ENCODE data around the gene ZNF524. TPM values are rescaled to one million over a fixed set of nuclear protein-coding genes. Genes with fewer than 3 reads are reported as not detected.
A peak's percentile ranks its signal among the peaks of the same experiment; 100 is the strongest.

The ZNF524 gene
- total and polyA plus RNA-seq, 7 donors = 24.5 to 49.2 (median 37.1) TPM

DNA sequence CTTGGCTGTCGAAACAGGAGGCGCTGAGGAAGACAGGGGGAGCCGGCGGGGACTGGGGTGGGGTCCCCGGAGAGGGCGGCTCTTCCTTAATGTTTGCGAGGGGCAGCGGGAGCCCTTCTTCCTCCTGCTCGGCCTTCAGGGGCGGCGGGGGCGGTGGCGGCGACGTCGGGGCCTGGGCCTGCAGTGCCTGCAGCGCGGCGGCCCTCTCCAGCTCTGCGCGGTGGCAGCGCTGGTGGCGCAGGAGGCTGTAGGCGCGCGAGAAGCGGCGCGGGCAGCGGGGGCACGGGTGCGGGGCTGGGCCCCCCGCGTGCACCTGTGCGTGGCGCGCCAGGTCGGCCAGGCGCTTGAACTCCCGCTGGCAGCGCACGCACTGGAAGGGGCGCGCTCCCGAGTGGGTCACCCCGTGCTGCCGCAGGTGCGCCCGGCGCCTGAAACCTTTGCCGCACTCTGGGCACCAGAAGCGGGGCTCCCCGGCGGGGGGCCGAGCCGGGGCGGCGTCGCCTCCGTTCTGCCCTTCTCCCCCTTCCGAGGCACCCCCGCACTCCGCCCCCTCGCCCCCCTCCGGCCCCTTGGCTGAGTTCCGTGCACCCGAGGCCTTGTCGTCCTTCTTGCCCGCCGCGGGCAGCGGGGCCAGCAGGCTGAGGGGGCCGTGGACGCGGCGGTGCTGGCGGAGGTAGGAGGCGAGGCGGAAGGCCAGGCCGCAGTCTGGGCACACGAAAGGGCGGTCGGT is 21.9 kb upstream of the ZNF524 start:
- WGBS, 2 donors = 96% methylated on average over 83 of the region's 83 CpGs
- H3K4me1 ChIP-seq = peaks cover 0 to 25% (median 18%) of the 10 kb centered on the region in 4 donors
- TF ChIP-seq EP300 (IDR thresholded peaks at IDR 0.05) = no peak
- TF ChIP-seq POLR2A (IDR thresholded peaks at IDR 0.05) = no peak
- no peak for TF ChIP-seq POLR2AphosphoS5 (IDR thresholded peaks at IDR 0.05)
- TF ChIP-seq, protein P1, sequence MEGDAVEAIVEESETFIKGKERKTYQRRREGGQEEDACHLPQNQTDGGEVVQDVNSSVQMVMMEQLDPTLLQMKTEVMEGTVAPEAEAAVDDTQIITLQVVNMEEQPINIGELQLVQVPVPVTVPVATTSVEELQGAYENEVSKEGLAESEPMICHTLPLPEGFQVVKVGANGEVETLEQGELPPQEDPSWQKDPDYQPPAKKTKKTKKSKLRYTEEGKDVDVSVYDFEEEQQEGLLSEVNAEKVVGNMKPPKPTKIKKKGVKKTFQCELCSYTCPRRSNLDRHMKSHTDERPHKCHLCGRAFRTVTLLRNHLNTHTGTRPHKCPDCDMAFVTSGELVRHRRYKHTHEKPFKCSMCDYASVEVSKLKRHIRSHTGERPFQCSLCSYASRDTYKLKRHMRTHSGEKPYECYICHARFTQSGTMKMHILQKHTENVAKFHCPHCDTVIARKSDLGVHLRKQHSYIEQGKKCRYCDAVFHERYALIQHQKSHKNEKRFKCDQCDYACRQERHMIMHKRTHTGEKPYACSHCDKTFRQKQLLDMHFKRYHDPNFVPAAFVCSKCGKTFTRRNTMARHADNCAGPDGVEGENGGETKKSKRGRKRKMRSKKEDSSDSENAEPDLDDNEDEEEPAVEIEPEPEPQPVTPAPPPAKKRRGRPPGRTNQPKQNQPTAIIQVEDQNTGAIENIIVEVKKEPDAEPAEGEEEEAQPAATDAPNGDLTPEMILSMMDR (IDR thresholded peaks at IDR 0.05) = no peak
- H3K9me3 ChIP-seq = no peaks in the 10 kb centered on the region
- peaks cover 0 to 25% (median 19%) of the 10 kb centered on the region in 4 donors for H3K36me3 ChIP-seq
- H3K27me3 ChIP-seq = no peaks in the 10 kb centered on the region
- DNase-seq = no peak
- no peak overlapping the region for H3K4me3 ChIP-seq
- no peak overlapping the region for H3K27ac ChIP-seq
- intact Hi-C loops (cut with DNase I) = no loop called here

DNA sequence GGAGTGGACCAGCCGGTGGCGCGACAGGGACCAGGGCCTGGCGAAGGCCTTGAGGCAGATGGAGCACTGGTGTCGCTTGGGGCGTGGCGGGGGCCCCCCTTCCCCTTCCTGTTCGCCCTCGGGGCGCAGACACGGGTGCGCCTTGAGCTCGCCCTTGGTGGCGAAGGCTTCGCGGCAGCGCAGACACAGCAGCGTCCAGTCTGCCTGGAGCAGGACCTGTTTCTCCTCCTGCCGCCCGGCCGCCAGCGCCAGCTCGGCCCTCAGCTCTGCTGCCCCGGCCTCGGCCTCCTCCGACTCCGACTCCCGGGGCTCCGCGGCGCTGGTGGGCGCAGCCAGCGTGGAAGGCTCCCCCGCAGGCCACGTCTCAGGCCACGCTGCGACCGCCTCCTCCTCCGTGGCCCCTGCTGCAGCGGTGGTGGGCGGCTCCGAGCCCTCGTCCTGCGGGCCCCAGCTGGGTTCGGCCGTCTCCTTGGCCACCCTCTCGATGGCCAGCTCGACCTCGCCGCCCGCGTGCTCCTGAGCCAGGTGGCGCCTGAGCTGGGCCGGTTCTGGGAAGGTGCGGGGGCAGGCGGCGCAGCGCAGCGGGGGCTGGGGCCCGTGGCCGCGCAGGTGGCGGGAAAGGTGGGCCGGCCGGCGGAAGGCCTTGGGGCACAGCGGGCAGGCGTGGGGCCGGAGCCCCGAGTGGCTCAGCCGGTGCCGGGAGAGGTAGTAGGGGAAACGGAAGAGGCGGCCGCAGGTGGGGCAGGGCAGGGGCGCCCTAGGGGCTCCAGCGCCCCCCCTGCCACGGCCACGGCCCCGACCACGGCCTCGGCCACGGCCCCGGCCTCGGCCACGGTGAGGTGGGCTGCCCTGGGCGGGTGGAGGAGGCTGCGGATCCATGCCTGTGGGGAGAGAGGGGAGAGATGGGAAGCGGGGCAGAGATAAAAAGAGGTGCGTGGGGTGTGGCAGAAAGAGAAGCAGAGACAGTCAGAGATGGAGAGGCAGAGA is 21.0 kb upstream of the ZNF524 start:
- intact Hi-C loops (cut with DNase I) = no loop called here
- H3K4me1 ChIP-seq = peaks cover 0 to 25% (median 18%) of the 10 kb centered on the region in 4 donors
- 95% methylated on average over 90 of the region's 90 CpGs for WGBS, 2 donors
- no peak for DNase-seq
- H3K9me3 ChIP-seq = no peaks in the 10 kb centered on the region
- peaks cover 0 to 25% (median 19%) of the 10 kb centered on the region in 4 donors for H3K36me3 ChIP-seq
- peak overlapping the region in 3 of 4 donors; percentile 86 to 94 (median 89) for H3K27ac ChIP-seq
- H3K4me3 ChIP-seq = peak overlapping the region in 2 of 4 donors; percentile 71 to 85
- no peaks in the 10 kb centered on the region for H3K27me3 ChIP-seq
- TF ChIP-seq EP300 (IDR thresholded peaks at IDR 0.05) (no peak), POLR2A (IDR thresholded peaks at IDR 0.05) (no peak), POLR2AphosphoS5 (IDR thresholded peaks at IDR 0.05) (no peak)
- TF ChIP-seq, protein P1 (IDR thresholded peaks at IDR 0.05) = no peak

DNA sequence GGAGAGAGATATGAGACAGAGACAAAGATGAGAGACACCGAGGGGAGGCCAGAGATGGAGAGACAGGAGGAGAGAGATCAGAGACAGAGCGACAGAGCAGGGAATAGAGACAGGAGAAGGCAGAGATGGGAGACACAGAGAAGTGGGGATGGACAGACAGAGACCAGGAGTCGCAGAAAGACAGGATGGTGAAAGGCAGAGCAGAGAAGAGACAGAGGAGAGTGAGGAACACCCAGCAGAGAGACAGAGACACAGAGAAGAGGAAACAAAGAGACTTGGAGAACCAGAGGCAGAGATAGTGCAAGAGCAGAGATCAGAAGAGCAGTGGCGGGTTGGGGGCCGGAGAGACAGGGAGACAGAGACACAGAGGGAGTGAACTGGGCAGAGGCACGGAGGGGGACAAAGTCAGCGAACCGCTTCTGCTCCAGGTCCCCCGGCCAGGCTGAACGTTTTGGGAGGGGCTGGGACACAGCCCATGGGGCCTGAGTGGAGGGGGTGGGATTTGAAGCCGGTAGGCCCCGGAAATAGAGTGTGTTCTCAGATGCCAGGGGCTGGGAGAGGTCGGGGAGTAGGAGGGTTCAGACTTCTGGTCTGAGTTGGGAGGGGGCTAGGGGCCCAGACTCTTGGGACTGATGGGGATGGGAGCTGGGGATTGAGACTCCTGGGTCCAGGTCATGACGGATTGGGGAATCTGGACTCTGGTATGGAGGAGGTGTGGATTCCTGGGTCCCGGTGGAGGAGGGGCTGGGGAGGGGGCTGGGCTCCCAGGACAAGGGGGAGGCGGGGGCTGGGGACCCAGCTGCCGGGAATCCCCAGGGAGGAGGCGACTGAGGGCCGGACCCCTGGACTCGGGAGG is 20.1 kb upstream of the ZNF524 start:
- TF ChIP-seq EP300 (IDR thresholded peaks at IDR 0.05) = no peak
- no peak for TF ChIP-seq POLR2A (IDR thresholded peaks at IDR 0.05)
- no peak for TF ChIP-seq POLR2AphosphoS5 (IDR thresholded peaks at IDR 0.05)
- TF ChIP-seq, protein P1 (IDR thresholded peaks at IDR 0.05) = no peak
- Histone ChIP-seq H3K27ac (peak overlapping the region; percentile 86 to 94 (median 90)), H3K36me3 (peaks cover 0 to 25% (median 19%) of the 10 kb centered on the region in 4 donors), H3K9me3 (no peaks in the 10 kb centered on the region), H3K4me1 (peaks cover 0 to 25% (median 18%) of the 10 kb centered on the region in 4 donors), H3K4me3 (peak overlapping the region; percentile 71 to 90 (median 85)), H3K27me3 (no peaks in the 10 kb centered on the region)
- 9 to 14% methylated on average over 20 of the region's 20 CpGs for WGBS, 2 donors
- no peak for DNase-seq
- intact Hi-C loops (cut with DNase I) = loop anchor here (2.0 kb wide), 1 partner anchor 55 kb away; no protein-coding TSS in a partner anchor

DNA sequence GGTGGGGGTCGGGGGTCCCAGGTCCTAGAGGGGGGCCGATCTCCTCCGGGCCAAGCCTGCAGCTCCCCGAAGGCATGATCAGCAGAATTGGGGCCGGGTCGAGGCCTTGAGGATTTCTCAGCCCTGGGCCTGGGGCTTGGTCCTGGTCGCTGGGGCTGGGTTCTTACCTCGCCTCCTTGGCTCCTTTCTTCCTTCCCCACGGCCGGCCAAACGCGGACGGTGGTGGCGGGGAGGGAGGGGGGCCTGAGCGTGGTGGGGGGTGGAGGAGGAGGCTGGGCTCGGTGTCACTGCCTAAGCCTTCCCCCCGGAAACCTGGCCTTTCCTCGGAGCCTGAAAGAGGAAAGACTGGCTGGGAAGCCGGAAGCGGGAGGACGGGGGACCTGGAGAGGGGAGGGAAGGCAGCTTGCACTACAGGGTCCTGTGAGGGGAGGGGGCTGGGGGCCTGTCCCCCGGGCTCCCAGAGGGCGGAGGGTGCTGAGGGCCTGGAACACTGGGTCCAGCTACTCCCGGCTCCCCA is 19.4 kb upstream of the ZNF524 start, which contains the start of gene ZNF579:
Gene ZNF579, minus strand, starts transcription at position 221 of the 517 bp plus-strand sequence. CDS start 1,209 bp downstream, outside the sequence.
- Histone ChIP-seq H3K27ac (peak within 1 kb of the TSS; percentile 86 to 94 (median 90)), H3K4me1 (peaks cover 0 to 31% (median 23%) of the 10 kb centered on the region in 4 donors), H3K4me3 (peak within 1 kb of the TSS; percentile 71 to 90 (median 85)), H3K27me3 (no peaks in the 10 kb centered on the region), H3K9me3 (no peaks in the 10 kb centered on the region), H3K36me3 (peaks cover 0 to 25% (median 19%) of the 10 kb centered on the region in 4 donors)
- no peak for TF ChIP-seq EP300 (IDR thresholded peaks at IDR 0.05)
- peak in 2 of 4 donors; percentile 46 to 49 for TF ChIP-seq POLR2AphosphoS5 (IDR thresholded peaks at IDR 0.05)
- TF ChIP-seq, protein P1 (IDR thresholded peaks at IDR 0.05) = no peak
- peak; percentile 93 for DNase-seq
- WGBS, 2 donors = 1% methylated on average over 24 of the region's 24 CpGs
- intact Hi-C loops (cut with DNase I) = loop anchor here (1.0 to 2.0 kb wide), 2 partner anchors 54 to 63 kb away; no protein-coding TSS in a partner anchor
